HCT116 (cell line): ENCODE data around the gene PPP1R12B. TPM values are rescaled to one million over a fixed set of nuclear protein-coding genes. Genes with fewer than 3 reads are reported as not detected.

Experiments used
- ATAC-seq: fragments of 200-7000 bp; cut with Tn5 transposase; 2 replicates; pipeline ENCODE4 v1.9.1; 2020; ENCODE audit warnings: mild to moderate bottlenecking, moderate library complexity
- BruUV-seq: library from RNA; stranded (reverse); fragments of 400-500 nt; replicated peaks from 2 replicates; lab custom pipeline; 2021; lab: Mats Ljungman, UMichigan
- CTCF ChIA-PET: fragments of 300-600 bp; sonication (Branson Sonifier 250); formaldehyde crosslinking; loops from one replicate; lab custom pipeline; 2021; ENCODE audit warnings: antibody characterized with exemption; lab: Charles Lee
- POLR2A ChIA-PET: fragments of 300-600, 350-600 bp; sonication (Branson Sonifier 250); formaldehyde crosslinking; loops from one replicate; lab custom pipeline; 2021; ENCODE audit warnings: antibody characterized with exemption; lab: Charles Lee
- RAD21 ChIA-PET, 2 experiments: fragments of 300-600 bp; sonication (Branson Sonifier 250); formaldehyde crosslinking; loops; one replicate each; lab custom pipeline; 2023; ENCODE audit warnings: low total read pairs in 2 of 2; ENCODE audit not compliant: uncharacterized antibody in 2 of 2, unreplicated experiment in 2 of 2, low non-redundant PET in 1 of 2; lab: Charles Lee
- DNase-seq: peaks from one replicate; pipeline ENCODE4 v3.0.0-alpha.2; 2010; ENCODE audit warnings: low read depth, low spot score
- H2AFZ ChIP-seq: fragments of 200-600 bp; shearing (Covaris generic), sonication (generic); 2 replicates; pipeline ENCODE4 v1.6.1; 2017; ENCODE audit warnings: low read depth, mixed run types, mixed read lengths, antibody characterized with exemption, low read length; ENCODE audit not compliant: poor library complexity, severe bottlenecking
- H3K27ac ChIP-seq: 2 replicates; pipeline ENCODE4 v1.5.1; 2012; ENCODE audit warnings: low read depth, low read length
- H3K27me3 ChIP-seq: fragments of 200-600 bp; sonication (generic); 2 replicates; pipeline ENCODE4 v1.6.1; 2016; ENCODE audit warnings: mixed run types, low read length, mixed read lengths; ENCODE audit not compliant: insufficient read depth
- H3K36me3 ChIP-seq, 2 experiments: fragments of 200-500 bp in 1 of 2; fragments of 200-600 bp in 1 of 2; sonication (Bioruptor generic) in 1 of 2; sonication (generic) in 1 of 2; 2 replicates each; pipeline versions ENCODE4 v1.5.1 to v1.6.1; 2014 to 2016; ENCODE audit warnings: low read length in 2 of 2, inconsistent platforms in 1 of 2, mixed read lengths in 1 of 2, mixed run types in 1 of 2; ENCODE audit not compliant: insufficient read depth in 2 of 2, control insufficient read depth in 1 of 2
- H3K4me1 ChIP-seq, 2 experiments: fragments of 200-600 bp in 1 of 2; sonication (generic) in 1 of 2; 2 replicates each; pipeline versions ENCODE4 v1.5.1 to v1.6.1; 2012 to 2017; ENCODE audit warnings: low read length in 2 of 2, inconsistent platforms in 1 of 2, mild to moderate bottlenecking in 1 of 2, mixed read lengths in 1 of 2, mixed run types in 1 of 2, moderate library complexity in 1 of 2; ENCODE audit not compliant: insufficient read depth in 2 of 2, control insufficient read depth in 1 of 2
- H3K4me2 ChIP-seq: fragments of 200-600 bp; sonication (generic); 2 replicates; pipeline ENCODE4 v1.6.1; 2017; ENCODE audit warnings: mixed run types, low read length, mixed read lengths
- H3K4me3 ChIP-seq, 2 experiments: fragments of 200-600 bp in 1 of 2; sonication (generic) in 1 of 2; replicated peaks in 1 of 2; 2 replicates each; pipeline ENCODE4 v1.5.1; 2011 to 2016; ENCODE audit warnings: low read length in 2 of 2, control low read depth in 1 of 2, low read depth in 1 of 2, mild to moderate bottlenecking in 1 of 2, mixed read lengths in 1 of 2, mixed run types in 1 of 2
- H3K79me2 ChIP-seq: fragments of 200-600 bp; sonication (generic); 2 replicates; pipeline ENCODE4 v1.6.1; 2017; ENCODE audit warnings: mild to moderate bottlenecking, mixed run types, low read length, moderate library complexity, mixed read lengths; ENCODE audit not compliant: insufficient read depth
- H3K9ac ChIP-seq: fragments of 200-600 bp; sonication (generic); 2 replicates; pipeline ENCODE4 v1.6.1; 2016; ENCODE audit warnings: low read length, mixed read lengths
- H3K9me2 ChIP-seq: fragments of 200-600 bp; sonication (generic), shearing (Covaris generic); 2 replicates; pipeline ENCODE4 v1.6.1; 2017; ENCODE audit warnings: mixed run types, mild to moderate bottlenecking, moderate library complexity; ENCODE audit not compliant: insufficient read depth
- H3K9me3 ChIP-seq, 2 experiments: fragments of 200-500 bp in 1 of 2; fragments of 200-600 bp in 1 of 2; sonication (Bioruptor generic) in 1 of 2; sonication (generic) in 1 of 2; 2 replicates each; pipeline ENCODE4 v1.6.1; 2014 to 2017; ENCODE audit warnings: low read length in 2 of 2, mixed read lengths in 2 of 2, inconsistent platforms in 1 of 2, low read depth in 1 of 2, mild to moderate bottlenecking in 1 of 2, mixed run types in 1 of 2, moderate library complexity in 1 of 2; ENCODE audit not compliant: control insufficient read depth in 1 of 2, insufficient read depth in 1 of 2
- H4K20me1 ChIP-seq: fragments of 200-600 bp; sonication (generic), shearing (Covaris generic); 2 replicates; pipeline ENCODE4 v1.6.1; 2017; ENCODE audit warnings: mixed run types, mild to moderate bottlenecking, moderate library complexity; ENCODE audit not compliant: insufficient read depth
- CBX3 ChIP-seq: IDR thresholded peaks from 2 replicates; pipeline ENCODE4 v1.6.1; 2012; ENCODE audit warnings: low read depth
- CTCF ChIP-seq, 3 experiments: fragments of 200-600 bp in 1 of 3; sonication (generic) in 1 of 3; IDR thresholded peaks in 2 of 3; conservative IDR thresholded peaks in 1 of 3; 2 replicates each; pipeline ENCODE4 v1.5.1; 2012 to 2017; ENCODE audit warnings: low read depth in 2 of 3, low read length in 2 of 3, antibody characterized with exemption in 1 of 3, borderline replicate concordance in 1 of 3, control low read depth in 1 of 3, mild to moderate bottlenecking in 1 of 3, mixed read lengths in 1 of 3, mixed run types in 1 of 3, moderate library complexity in 1 of 3; ENCODE audit not compliant: insufficient read depth in 1 of 3
- ELF1 ChIP-seq: IDR thresholded peaks from 2 replicates; pipeline ENCODE4 v1.6.1; 2012; ENCODE audit warnings: low read depth, borderline replicate concordance
- EZH2 ChIP-seq: fragments of 200-600 bp; sonication (generic); IDR thresholded peaks from 2 replicates; pipeline ENCODE4 v1.6.1; 2017; ENCODE audit warnings: antibody characterized with exemption, mixed run types
- EZH2phosphoT487 ChIP-seq: fragments of 200-600 bp; IDR thresholded peaks from 2 replicates; pipeline ENCODE4 v1.6.1; 2018; ENCODE audit warnings: antibody characterized with exemption, borderline replicate concordance
- FOSL1 ChIP-seq: IDR thresholded peaks from 2 replicates; pipeline ENCODE4 v1.6.1; 2012; ENCODE audit warnings: low read depth
- JUND ChIP-seq: IDR thresholded peaks from 2 replicates; pipeline ENCODE4 v1.6.1; 2012
- POLR2A ChIP-seq: IDR thresholded peaks from 2 replicates; pipeline ENCODE4 v1.7.0; 2011; ENCODE audit warnings: borderline replicate concordance; ENCODE audit not compliant: insufficient read depth, insufficient read length; ENCODE audit errors: extremely low read depth
- POLR2AphosphoS5 ChIP-seq: IDR thresholded peaks from 2 replicates; pipeline ENCODE4 v1.6.1; 2011; ENCODE audit warnings: mild to moderate bottlenecking, low read depth, low read length, moderate library complexity
- RAD21 ChIP-seq: IDR thresholded peaks from 2 replicates; pipeline ENCODE4 v1.6.1; 2012; ENCODE audit warnings: low read depth, mild to moderate bottlenecking
- SIN3A ChIP-seq: IDR thresholded peaks from 2 replicates; pipeline ENCODE4 v1.6.1; 2012; ENCODE audit warnings: low read depth
- SRF ChIP-seq: IDR thresholded peaks from 2 replicates; pipeline ENCODE4 v1.6.1; 2012; ENCODE audit warnings: low read depth
- TCF7L2 ChIP-seq: IDR thresholded peaks from 2 replicates; pipeline ENCODE4 v1.7.0; 2011; ENCODE audit warnings: borderline replicate concordance, inconsistent platforms; ENCODE audit not compliant: insufficient read depth, insufficient read length; ENCODE audit errors: extremely low read depth
- YY1 ChIP-seq: IDR thresholded peaks from 2 replicates; pipeline ENCODE4 v1.6.1; 2011; ENCODE audit warnings: low read length, low read depth, moderate library complexity, mild to moderate bottlenecking; ENCODE audit not compliant: insufficient replicate concordance; ENCODE audit errors: extremely low read depth
- ZFX ChIP-seq: fragments of 450-650 bp; IDR thresholded peaks from 2 replicates; pipeline ENCODE4 v1.6.1; 2017
- intact Hi-C: fragments of 100-400 bp; cut with micrococcal nuclease; formaldehyde crosslinking; loops from 2 replicates; pipeline ENCODE4 v1.10.0; 2022
- total RNA-seq: library from RNA; stranded (reverse); gene quantifications from one replicate; pipeline ENCODE4 v1.2.1, GENCODE V29; 2021; ENCODE audit not compliant: unreplicated experiment
- TF ChIP-seq, protein P1 (sequence below): IDR thresholded peaks from 2 replicates; pipeline ENCODE4 v1.6.1; 2012
- TF ChIP-seq, protein P2 (sequence below): IDR thresholded peaks from 2 replicates; pipeline ENCODE4 v1.6.1; 2012; ENCODE audit warnings: low read depth
- TF ChIP-seq, protein P3 (sequence below): IDR thresholded peaks from 2 replicates; pipeline ENCODE4 v1.6.1; 2012
- TF ChIP-seq, protein P4 (sequence below): IDR thresholded peaks from 2 replicates; pipeline ENCODE4 v1.6.1; 2011; ENCODE audit warnings: mild to moderate bottlenecking, low read length, moderate library complexity; ENCODE audit not compliant: insufficient replicate concordance; ENCODE audit errors: extremely low read depth

The PPP1R12B gene
- total RNA-seq, 1 experiment from 2014 or later, result 14.3 TPM

GRCh38 chr1:202585590-202585933 is 237.1 kb downstream of the PPP1R12B start:
- Histone ChIP-seq H3K36me3 (no peaks in the 10 kb centered on the region), H3K27ac (no peak overlapping the region), H2AFZ (no peak overlapping the region), H3K4me3 (no peak overlapping the region), H3K27me3 (no peaks in the 10 kb centered on the region), H3K9ac (no peak overlapping the region), H4K20me1 (no peaks in the 10 kb centered on the region), H3K79me2 (no peaks in the 10 kb centered on the region), H3K9me2 (no peaks in the 10 kb centered on the region; the same call in 1 of the 2 replicates), H3K4me2 (no peak overlapping the region), H3K4me1 (peaks cover 22 to 44% of the 10 kb centered on the region in 2 experiments), H3K9me3 (no peaks in the 10 kb centered on the region)
- intact Hi-C loops, result no loop called here
- RAD21 ChIA-PET, result no interaction called here
- POLR2A ChIA-PET, result no interaction called here
- DNase-seq (no peak), ATAC-seq (no peak)
- no TSS peak for BruUV-seq
- CTCF ChIA-PET, result no interaction called here
- TF ChIP-seq EZH2phosphoT487 (no peak), POLR2AphosphoS5 (no peak), CTCF (IDR thresholded peaks at IDR 0.05 in 2 of 3, conservative IDR thresholded peaks at IDR 0.05 in 1 of 3; ENCODE audit: borderline replicate concordance in 1 of 3, insufficient read depth in 1 of 3, low read depth in 2 of 3, low read length in 2 of 3) (no peak), SRF (no peak), ELF1 (no peak), CBX3 (no peak), FOSL1 (no peak), POLR2A (no peak), ZFX (no peak), YY1 (no peak), SIN3A (no peak), RAD21 (no peak), EZH2 (no peak), TCF7L2 (no peak), JUND (no peak)
- TF ChIP-seq, protein P1, sequence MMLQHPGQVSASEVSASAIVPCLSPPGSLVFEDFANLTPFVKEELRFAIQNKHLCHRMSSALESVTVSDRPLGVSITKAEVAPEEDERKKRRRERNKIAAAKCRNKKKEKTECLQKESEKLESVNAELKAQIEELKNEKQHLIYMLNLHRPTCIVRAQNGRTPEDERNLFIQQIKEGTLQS, result no peak
- TF ChIP-seq, protein P2, sequence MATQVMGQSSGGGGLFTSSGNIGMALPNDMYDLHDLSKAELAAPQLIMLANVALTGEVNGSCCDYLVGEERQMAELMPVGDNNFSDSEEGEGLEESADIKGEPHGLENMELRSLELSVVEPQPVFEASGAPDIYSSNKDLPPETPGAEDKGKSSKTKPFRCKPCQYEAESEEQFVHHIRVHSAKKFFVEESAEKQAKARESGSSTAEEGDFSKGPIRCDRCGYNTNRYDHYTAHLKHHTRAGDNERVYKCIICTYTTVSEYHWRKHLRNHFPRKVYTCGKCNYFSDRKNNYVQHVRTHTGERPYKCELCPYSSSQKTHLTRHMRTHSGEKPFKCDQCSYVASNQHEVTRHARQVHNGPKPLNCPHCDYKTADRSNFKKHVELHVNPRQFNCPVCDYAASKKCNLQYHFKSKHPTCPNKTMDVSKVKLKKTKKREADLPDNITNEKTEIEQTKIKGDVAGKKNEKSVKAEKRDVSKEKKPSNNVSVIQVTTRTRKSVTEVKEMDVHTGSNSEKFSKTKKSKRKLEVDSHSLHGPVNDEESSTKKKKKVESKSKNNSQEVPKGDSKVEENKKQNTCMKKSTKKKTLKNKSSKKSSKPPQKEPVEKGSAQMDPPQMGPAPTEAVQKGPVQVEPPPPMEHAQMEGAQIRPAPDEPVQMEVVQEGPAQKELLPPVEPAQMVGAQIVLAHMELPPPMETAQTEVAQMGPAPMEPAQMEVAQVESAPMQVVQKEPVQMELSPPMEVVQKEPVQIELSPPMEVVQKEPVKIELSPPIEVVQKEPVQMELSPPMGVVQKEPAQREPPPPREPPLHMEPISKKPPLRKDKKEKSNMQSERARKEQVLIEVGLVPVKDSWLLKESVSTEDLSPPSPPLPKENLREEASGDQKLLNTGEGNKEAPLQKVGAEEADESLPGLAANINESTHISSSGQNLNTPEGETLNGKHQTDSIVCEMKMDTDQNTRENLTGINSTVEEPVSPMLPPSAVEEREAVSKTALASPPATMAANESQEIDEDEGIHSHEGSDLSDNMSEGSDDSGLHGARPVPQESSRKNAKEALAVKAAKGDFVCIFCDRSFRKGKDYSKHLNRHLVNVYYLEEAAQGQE, result no peak
- TF ChIP-seq, protein P3, sequence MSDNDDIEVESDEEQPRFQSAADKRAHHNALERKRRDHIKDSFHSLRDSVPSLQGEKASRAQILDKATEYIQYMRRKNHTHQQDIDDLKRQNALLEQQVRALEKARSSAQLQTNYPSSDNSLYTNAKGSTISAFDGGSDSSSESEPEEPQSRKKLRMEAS, result no peak
- TF ChIP-seq, protein P4, sequence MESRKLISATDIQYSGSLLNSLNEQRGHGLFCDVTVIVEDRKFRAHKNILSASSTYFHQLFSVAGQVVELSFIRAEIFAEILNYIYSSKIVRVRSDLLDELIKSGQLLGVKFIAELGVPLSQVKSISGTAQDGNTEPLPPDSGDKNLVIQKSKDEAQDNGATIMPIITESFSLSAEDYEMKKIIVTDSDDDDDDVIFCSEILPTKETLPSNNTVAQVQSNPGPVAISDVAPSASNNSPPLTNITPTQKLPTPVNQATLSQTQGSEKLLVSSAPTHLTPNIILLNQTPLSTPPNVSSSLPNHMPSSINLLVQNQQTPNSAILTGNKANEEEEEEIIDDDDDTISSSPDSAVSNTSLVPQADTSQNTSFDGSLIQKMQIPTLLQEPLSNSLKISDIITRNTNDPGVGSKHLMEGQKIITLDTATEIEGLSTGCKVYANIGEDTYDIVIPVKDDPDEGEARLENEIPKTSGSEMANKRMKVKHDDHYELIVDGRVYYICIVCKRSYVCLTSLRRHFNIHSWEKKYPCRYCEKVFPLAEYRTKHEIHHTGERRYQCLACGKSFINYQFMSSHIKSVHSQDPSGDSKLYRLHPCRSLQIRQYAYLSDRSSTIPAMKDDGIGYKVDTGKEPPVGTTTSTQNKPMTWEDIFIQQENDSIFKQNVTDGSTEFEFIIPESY, result no peak
